Stimulated activated effector memory CD8-positive, alpha-beta T cell treated with anti-CD3 and anti-CD28 coated beads, Interleukin-12 subunit alpha, Interleukin-12 subunit beta, amount 100 ng/mL, for 72 hours (primary cell): Measurements from ENCODE around the gene SH3TC2.

Source experiments
- ATAC-seq: fragments of 150-1000 bp; cut with Tn5 transposase; 2 replicates; pipeline ENCODE4 v1.10.0; 2021
- DNase-seq, 2 donors: peaks; one replicate each; pipeline ENCODE4 v3.0.0; 2021 to 2022; ENCODE audit warnings: low spot score in 2 of 2
- H3K27ac Mint-ChIP-seq: one replicate; pipeline ENCODE4 v1.8.0; 2022; ENCODE audit warnings: mild to moderate bottlenecking, mixed read lengths
- H3K36me3 Mint-ChIP-seq: one replicate; pipeline ENCODE4 v1.8.0; 2022; ENCODE audit warnings: mild to moderate bottlenecking, mixed read lengths
- H3K4me1 Mint-ChIP-seq: one replicate; pipeline ENCODE4 v1.8.0; 2022; ENCODE audit warnings: mixed read lengths
- H3K4me3 Mint-ChIP-seq: one replicate; pipeline ENCODE4 v1.8.0; 2022; ENCODE audit warnings: mild to moderate bottlenecking, mixed read lengths
- H3K9me3 Mint-ChIP-seq: one replicate; pipeline ENCODE4 v1.8.0; 2022; ENCODE audit warnings: mixed read lengths

The SH3TC2 gene

DNA sequence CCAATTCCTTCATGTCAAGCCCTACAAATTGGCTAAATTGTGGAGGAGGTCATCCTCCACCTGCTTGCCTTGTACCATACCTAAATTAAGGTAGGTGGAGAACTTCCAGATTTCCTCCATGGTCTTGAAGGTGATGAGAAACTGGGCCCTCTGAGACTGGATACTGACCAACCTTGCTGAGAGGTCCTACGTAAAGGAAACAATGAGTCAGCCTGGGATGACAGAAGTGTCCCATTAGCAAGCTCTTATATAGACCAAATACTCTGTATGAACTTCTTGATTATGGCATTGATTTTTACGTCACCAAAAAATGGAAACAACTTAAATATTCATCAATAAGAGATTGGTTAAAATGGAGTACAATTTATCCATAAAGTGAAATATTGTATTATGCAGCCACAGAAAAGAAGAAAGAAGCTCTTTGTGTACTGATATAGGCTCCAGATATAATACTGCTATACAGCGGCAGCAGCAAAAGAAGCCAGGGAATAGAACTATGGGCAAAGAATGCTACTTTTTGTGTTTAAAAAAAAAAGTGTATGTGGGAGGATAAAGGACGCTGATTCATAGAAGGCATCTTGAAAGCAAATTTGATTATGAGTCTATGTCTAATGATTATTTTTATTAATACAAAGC lies 18.3 kb downstream of the SH3TC2 start:
- H3K27ac Mint-ChIP-seq, result no peak overlapping the region
- no peaks in the 10 kb centered on the region for H3K9me3 Mint-ChIP-seq
- H3K4me1 Mint-ChIP-seq, result no peaks in the 10 kb centered on the region
- no peak overlapping the region for H3K4me3 Mint-ChIP-seq
- ATAC-seq, result no peak
- DNase-seq, result no peak
- H3K36me3 Mint-ChIP-seq, result no peaks in the 10 kb centered on the region

DNA sequence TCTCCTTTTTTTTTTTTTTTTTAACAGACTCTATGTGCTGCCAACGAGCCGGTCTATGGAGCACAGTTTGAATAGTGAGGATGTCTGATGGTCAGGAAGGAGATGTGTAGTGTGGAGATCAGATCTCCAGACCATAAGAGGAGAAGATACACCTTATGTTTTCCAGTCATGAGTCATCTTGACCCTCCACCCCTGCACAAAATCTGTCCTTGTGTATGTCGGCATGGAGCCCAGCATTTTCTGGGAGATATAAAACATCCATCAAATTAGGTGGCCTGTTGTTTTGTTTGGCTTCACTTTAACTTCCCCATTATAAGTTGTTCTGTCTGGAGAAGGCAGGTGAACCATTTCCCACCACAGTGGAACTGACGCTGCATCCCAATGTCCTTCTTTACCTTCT lies 19.2 kb downstream of the SH3TC2 start:
- DNase-seq (no peak), ATAC-seq (no peak)
- H3K4me3 Mint-ChIP-seq, result no peak overlapping the region
- no peak overlapping the region for H3K27ac Mint-ChIP-seq
- H3K4me1 Mint-ChIP-seq, result no peaks in the 10 kb centered on the region
- no peaks in the 10 kb centered on the region for H3K9me3 Mint-ChIP-seq
- no peaks in the 10 kb centered on the region for H3K36me3 Mint-ChIP-seq

DNA sequence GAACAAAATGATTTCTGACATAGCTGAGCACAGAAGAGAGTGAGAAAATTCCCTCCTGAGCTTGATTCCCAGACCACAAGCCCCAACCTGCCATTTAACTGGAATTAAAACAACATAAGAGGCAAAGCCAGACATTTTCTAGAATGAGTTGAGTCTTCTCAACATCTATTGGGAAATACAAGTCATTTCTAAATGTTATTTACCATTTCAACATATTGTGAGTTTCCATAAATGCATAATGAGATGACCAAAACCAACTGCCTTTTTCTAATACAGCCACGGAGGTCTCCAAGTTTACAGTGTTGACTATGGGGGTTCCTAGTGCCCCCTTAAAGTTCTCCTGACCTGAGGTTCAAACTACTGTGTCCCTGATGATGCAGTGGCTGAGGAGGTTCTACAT lies 20.0 kb downstream of the SH3TC2 start:
- Mint-ChIP-seq H3K36me3 (no peaks in the 10 kb centered on the region), H3K4me1 (peaks cover 4% of the 10 kb centered on the region), H3K27ac (no peak overlapping the region), H3K4me3 (no peak overlapping the region), H3K9me3 (no peaks in the 10 kb centered on the region)
- DNase-seq (no peak), ATAC-seq (no peak)

DNA sequence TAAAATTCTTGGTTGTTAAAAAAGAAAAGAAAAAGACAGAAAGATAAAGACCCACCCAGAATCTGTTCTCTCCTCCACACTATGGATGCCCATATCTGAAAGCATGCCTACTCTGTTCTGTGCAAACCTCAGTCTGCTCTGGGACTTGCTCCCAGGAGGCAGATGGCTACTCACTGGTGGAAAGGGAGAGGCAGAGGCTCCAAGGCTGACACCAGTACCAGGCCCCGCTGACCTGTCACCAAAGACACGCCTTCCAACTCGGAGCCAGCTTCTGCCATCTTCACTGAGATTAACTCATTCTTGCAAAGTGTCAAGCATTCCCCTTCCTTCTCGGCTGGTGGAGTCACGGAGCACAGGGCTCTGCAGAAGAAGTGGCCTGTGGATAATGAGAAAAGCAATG lies 21.6 kb downstream of the SH3TC2 start:
- ATAC-seq (no peak), DNase-seq (no peak)
- Mint-ChIP-seq H3K4me3 (no peak overlapping the region), H3K4me1 (peaks cover 16% of the 10 kb centered on the region), H3K27ac (no peak overlapping the region), H3K36me3 (no peaks in the 10 kb centered on the region), H3K9me3 (no peaks in the 10 kb centered on the region)

DNA sequence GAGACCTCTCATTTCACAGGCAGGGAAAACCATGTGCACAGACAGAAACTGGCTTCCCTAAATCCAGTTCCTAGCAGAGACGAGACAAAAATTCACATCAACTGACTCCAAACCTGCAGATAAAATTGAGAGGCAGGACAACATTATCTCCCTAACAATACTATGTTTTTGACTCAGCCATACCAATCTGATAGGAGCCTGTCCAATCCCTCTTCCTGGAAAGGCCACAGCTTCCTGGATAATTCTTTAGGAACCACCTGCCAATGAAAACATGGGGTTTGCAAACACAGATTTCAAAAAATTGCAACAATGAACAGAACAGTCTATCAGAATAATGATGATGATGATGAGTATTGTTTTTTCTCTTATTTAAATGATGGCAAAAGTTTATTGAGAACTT lies 22.4 kb downstream of the SH3TC2 start:
- no peaks in the 10 kb centered on the region for H3K36me3 Mint-ChIP-seq

GRCh38 chr5:149039506-149039905 lies 23.4 kb downstream of the SH3TC2 start:
- H3K27ac Mint-ChIP-seq, result no peak overlapping the region
- H3K4me3 Mint-ChIP-seq, result no peak overlapping the region
- no peak for DNase-seq
- no peaks in the 10 kb centered on the region for H3K36me3 Mint-ChIP-seq
- peaks cover 16% of the 10 kb centered on the region for H3K4me1 Mint-ChIP-seq
- ATAC-seq, result no peak
- H3K9me3 Mint-ChIP-seq, result no peaks in the 10 kb centered on the region

More for the DNA sequence above, 22.4 kb downstream of the SH3TC2 start:
- Mint-ChIP-seq H3K4me3 (no peak overlapping the region), H3K4me1 (peaks cover 16% of the 10 kb centered on the region), H3K27ac (no peak overlapping the region), H3K9me3 (no peaks in the 10 kb centered on the region)
- DNase-seq (no peak), ATAC-seq (no peak)

GRCh38 chr5:149038336-149039080 lies 24.4 kb downstream of the SH3TC2 start:
- ATAC-seq (no peak), DNase-seq (no peak)
- Mint-ChIP-seq H3K9me3 (no peaks in the 10 kb centered on the region), H3K36me3 (no peaks in the 10 kb centered on the region), H3K27ac (peak overlapping the region; percentile 3), H3K4me3 (no peak overlapping the region), H3K4me1 (peaks cover 16% of the 10 kb centered on the region)

- peak; percentile 82 for ATAC-seq
- Mint-ChIP-seq H3K36me3 (no peaks in the 10 kb centered on the region), H3K4me1 (peaks cover 16% of the 10 kb centered on the region), H3K9me3 (no peaks in the 10 kb centered on the region), H3K4me3 (no peak overlapping the region), H3K27ac (peak overlapping the region; percentile 3)
- DNase-seq, result no peak
Measured at GRCh38 chr5:149037817-149038216, 25.0 kb downstream of the SH3TC2 start.

GRCh38 chr5:149036970-149037369 lies 25.9 kb downstream of the SH3TC2 start:
- H3K9me3 Mint-ChIP-seq, result no peaks in the 10 kb centered on the region
- H3K4me1 Mint-ChIP-seq, result peaks cover 16% of the 10 kb centered on the region
- no peaks in the 10 kb centered on the region for H3K36me3 Mint-ChIP-seq
- no peak overlapping the region for H3K27ac Mint-ChIP-seq
- DNase-seq (no peak), ATAC-seq (no peak)
- no peak overlapping the region for H3K4me3 Mint-ChIP-seq

DNA sequence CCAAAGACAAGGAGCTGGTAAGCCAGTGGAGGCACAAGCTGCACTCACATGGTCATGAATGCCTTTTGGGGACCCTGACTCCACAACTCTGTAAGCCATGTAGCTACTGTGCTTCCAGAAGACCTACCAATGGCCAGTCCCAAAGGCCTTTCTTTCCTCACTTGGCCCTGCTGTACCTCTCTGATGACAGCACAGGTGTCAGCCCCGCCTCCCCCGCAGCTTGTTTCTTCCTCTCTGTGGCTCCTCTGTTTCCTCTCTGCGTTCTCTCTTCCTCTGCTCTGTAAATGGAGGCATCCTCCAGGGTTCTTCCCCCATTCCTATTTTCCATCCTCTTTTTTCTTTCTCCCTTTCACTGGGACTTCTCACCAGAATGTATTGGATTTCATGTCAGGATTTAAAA lies 26.7 kb downstream of the SH3TC2 start:
- Mint-ChIP-seq H3K27ac (no peak overlapping the region), H3K4me3 (no peak overlapping the region), H3K36me3 (no peaks in the 10 kb centered on the region), H3K4me1 (peaks cover 16% of the 10 kb centered on the region), H3K9me3 (no peaks in the 10 kb centered on the region)
- no peak for ATAC-seq
- DNase-seq, result no peak

DNA sequence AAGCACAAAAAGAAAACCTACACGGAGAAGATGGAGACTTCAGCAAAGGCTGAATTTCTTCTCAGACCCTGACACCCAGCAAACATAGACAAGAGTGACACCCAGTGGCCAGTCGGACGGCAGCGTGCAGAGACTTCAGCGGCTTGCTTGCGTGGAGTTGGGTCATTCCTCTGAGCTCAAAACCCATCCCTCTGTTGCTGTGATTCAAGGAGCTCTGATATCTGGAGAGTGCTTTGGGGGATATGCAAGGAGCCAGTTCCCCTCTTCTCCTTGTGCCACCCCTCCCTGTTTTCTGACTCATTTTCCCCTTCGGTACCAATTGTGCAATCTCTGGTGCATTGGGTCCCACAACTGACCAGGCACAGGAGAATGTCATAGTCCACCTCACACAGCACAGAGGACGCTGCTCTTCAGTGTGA lies 27.5 kb downstream of the SH3TC2 start:
- no peaks in the 10 kb centered on the region for H3K36me3 Mint-ChIP-seq
- DNase-seq (peak; percentile 53 to 87), ATAC-seq (peak; percentile 82)
- no peak overlapping the region for H3K27ac Mint-ChIP-seq
- H3K4me3 Mint-ChIP-seq, result no peak overlapping the region
- H3K4me1 Mint-ChIP-seq, result peaks cover 19% of the 10 kb centered on the region
- no peaks in the 10 kb centered on the region for H3K9me3 Mint-ChIP-seq

- no peaks in the 10 kb centered on the region for H3K36me3 Mint-ChIP-seq
- no peaks in the 10 kb centered on the region for H3K9me3 Mint-ChIP-seq
- DNase-seq (no peak), ATAC-seq (no peak)
- no peak overlapping the region for H3K4me3 Mint-ChIP-seq
- H3K27ac Mint-ChIP-seq, result no peak overlapping the region
- peaks cover 6% of the 10 kb centered on the region for H3K4me1 Mint-ChIP-seq
Measured at GRCh38 chr5:149030838-149031397, 31.9 kb downstream of the SH3TC2 start.

GRCh38 chr5:149030392-149030791 lies 32.5 kb downstream of the SH3TC2 start:
- H3K27ac Mint-ChIP-seq, result no peak overlapping the region
- DNase-seq, result no peak
- ATAC-seq, result no peak
- peaks cover 6% of the 10 kb centered on the region for H3K4me1 Mint-ChIP-seq
- H3K4me3 Mint-ChIP-seq, result no peak overlapping the region
- H3K36me3 Mint-ChIP-seq, result no peaks in the 10 kb centered on the region
- H3K9me3 Mint-ChIP-seq, result no peaks in the 10 kb centered on the region

DNA sequence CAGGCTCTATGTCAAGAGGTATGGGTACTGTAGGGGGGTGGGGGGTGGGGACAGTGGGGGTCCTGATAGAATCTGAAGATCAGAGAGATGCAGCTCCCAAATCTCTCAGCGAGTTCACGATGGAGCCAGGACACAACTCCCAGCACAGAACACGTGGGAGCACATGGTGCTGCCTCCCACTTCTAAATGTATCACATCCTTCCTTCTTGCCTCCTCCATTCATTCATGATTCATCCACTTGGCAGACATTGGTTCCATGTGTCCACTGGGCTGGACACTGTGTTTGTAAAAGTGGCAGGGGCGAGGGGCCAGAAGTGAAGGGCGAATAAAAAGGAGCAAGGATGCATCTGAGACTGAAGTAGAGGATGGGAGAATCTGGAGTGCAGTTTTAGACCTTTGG lies 33.9 kb downstream of the SH3TC2 start:
- no peak for DNase-seq
- Mint-ChIP-seq H3K36me3 (no peaks in the 10 kb centered on the region), H3K9me3 (no peaks in the 10 kb centered on the region), H3K4me1 (peaks cover 6% of the 10 kb centered on the region), H3K4me3 (no peak overlapping the region), H3K27ac (no peak overlapping the region)
- no peak for ATAC-seq

GRCh38 chr5:149028161-149028560 lies 34.7 kb downstream of the SH3TC2 start:
- Mint-ChIP-seq H3K4me1 (peaks cover 6% of the 10 kb centered on the region), H3K9me3 (no peaks in the 10 kb centered on the region), H3K4me3 (no peak overlapping the region), H3K36me3 (no peaks in the 10 kb centered on the region), H3K27ac (no peak overlapping the region)
- ATAC-seq, result no peak
- DNase-seq, result no peak

DNA sequence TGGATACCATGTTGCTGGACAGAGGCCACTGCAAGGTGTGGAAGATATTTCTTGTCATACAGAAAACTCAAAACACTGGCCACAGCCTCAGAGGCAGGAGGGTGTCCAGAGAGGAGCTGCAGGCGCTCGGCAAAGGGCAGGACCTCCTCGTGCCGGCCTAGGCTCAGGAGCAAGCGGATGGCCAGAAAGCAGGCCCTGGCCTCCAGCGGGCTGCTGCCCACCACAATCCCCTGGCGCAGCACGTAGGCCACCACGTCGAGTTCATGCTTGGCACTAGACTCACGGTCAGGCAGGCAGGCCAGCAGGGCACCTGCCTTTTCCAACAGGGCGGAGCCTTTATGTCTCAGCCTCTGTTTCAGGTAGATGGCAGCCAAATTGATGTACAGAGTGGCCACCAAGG lies 35.2 kb downstream of the SH3TC2 start:
- DNase-seq (no peak), ATAC-seq (no peak)
- H3K27ac Mint-ChIP-seq, result no peak overlapping the region
- H3K36me3 Mint-ChIP-seq, result no peaks in the 10 kb centered on the region
- peaks cover 6% of the 10 kb centered on the region for H3K4me1 Mint-ChIP-seq
- no peaks in the 10 kb centered on the region for H3K9me3 Mint-ChIP-seq
- H3K4me3 Mint-ChIP-seq, result no peak overlapping the region
